GM21825 (cell line): ENCODE measurements around the gene CFAP221.

Experiments
- ATAC-seq: cut with Tn5 transposase; IDR thresholded peaks from one replicate; pipeline ENCODE4 v1.9.1; 2021; ENCODE audit warnings: mild to moderate bottlenecking, moderate library complexity; ENCODE audit not compliant: unreplicated experiment

Gene CFAP221

GRCh38 chr2:119536211-119536610 is 8.0 kb upstream of the CFAP221 start:
- ATAC-seq, result no peak

GRCh38 chr2:119536707-119537106 is 7.5 kb upstream of the CFAP221 start:
- ATAC-seq, result no peak

GRCh38 chr2:119537792-119538191 is 6.5 kb upstream of the CFAP221 start:
- no peak for ATAC-seq

GRCh38 chr2:119541476-119541875 is 2.8 kb upstream of the CFAP221 start:
- ATAC-seq, result no peak

- ATAC-seq, result no peak
Observed at GRCh38 chr2:119544939-119545475, 758 bp downstream of the CFAP221 start.

- ATAC-seq, result no peak
Observed at GRCh38 chr2:119545754-119546446, 1.7 kb downstream of the CFAP221 start.

- ATAC-seq, result no peak
Observed at GRCh38 chr2:119546447-119546767, 2.2 kb downstream of the CFAP221 start.

- no peak for ATAC-seq
Observed at GRCh38 chr2:119548516-119549120, 4.4 kb downstream of the CFAP221 start.

- ATAC-seq, result no peak
Observed at GRCh38 chr2:119549241-119549640, 5.0 kb downstream of the CFAP221 start.

GRCh38 chr2:119550346-119550745 is 6.1 kb downstream of the CFAP221 start:
- ATAC-seq, result no peak

GRCh38 chr2:119550856-119551255 is 6.6 kb downstream of the CFAP221 start:
- no peak for ATAC-seq

GRCh38 chr2:119552902-119553301 is 8.7 kb downstream of the CFAP221 start:
- ATAC-seq, result no peak

- ATAC-seq, result no peak
Observed at GRCh38 chr2:119553687-119554344, 9.6 kb downstream of the CFAP221 start.

GRCh38 chr2:119565481-119565880 is 21.2 kb downstream of the CFAP221 start:
- no peak for ATAC-seq

GRCh38 chr2:119567292-119567691 is 23.0 kb downstream of the CFAP221 start:
- ATAC-seq, result no peak

GRCh38 chr2:119574108-119574815 is 30.0 kb downstream of the CFAP221 start:
- peak; percentile 96 for ATAC-seq

GRCh38 chr2:119574864-119575263 is 30.6 kb downstream of the CFAP221 start:
- no peak for ATAC-seq

GRCh38 chr2:119575439-119575838 is 31.2 kb downstream of the CFAP221 start:
- ATAC-seq, result no peak

- ATAC-seq, result no peak
Observed at GRCh38 chr2:119579424-119580295, 35.4 kb downstream of the CFAP221 start.

GRCh38 chr2:119580550-119581072 is 36.4 kb downstream of the CFAP221 start:
- ATAC-seq, result no peak
